ENCODE measurements around the gene TP53. TPM values are rescaled to one million over a fixed set of nuclear protein-coding genes. Genes with fewer than 3 reads are reported as not detected.

The TP53 gene
- total and polyA plus RNA-seq, 2 of the 4 experiments (the other 2 are of a cell fraction), result 31.2 to 48.5 TPM

GRCh38 chr17:7650509-7651096, 36.7 kb downstream of the TP53 start, which contains the start of gene ATP1B2:
TSS of gene ATP1B2 (plus strand) at chr17:7650926. CDS start at chr17:7651519, 593 bp downstream.
- peaks cover 59% of the 10 kb centered on the region for H3K27me3 ChIP-seq (ENCODE audit: control insufficient read depth, insufficient read depth, low read length)
- dilution Hi-C loops (cut with HindIII; ENCODE audit: low sequenced_read_pairs, unreplicated experiment), result no loop called here
- no peak within 1 kb of the TSS for H2BK120ac ChIP-seq (ENCODE audit: low read depth, low read length)
- H2BK20ac ChIP-seq (ENCODE audit: low read depth, low read length), result no peak within 1 kb of the TSS
- intact Hi-C loops (cut with micrococcal nuclease), result no loop called here
- ATAC-seq (ENCODE audit: low read depth) (peak; percentile 74), DNase-seq (no peak)
- H2AK5ac ChIP-seq (ENCODE audit: low read depth, low read length), result no peak within 1 kb of the TSS
- H2AFZ ChIP-seq (replicated peaks; ENCODE audit: low read length, poor library complexity), result peak within 1 kb of the TSS; percentile 78
- no peak within 1 kb of the TSS for H3K56ac ChIP-seq (ENCODE audit: extremely low read depth, insufficient read depth, low read length)
- no peaks in the 10 kb centered on the region for H3K9me1 ChIP-seq (ENCODE audit: insufficient read depth, low read length)
- H3K79me1 ChIP-seq (ENCODE audit: low read depth in 1 of 2, low read length in 2 of 2), result no peaks in the 10 kb centered on the region
- H4K8ac ChIP-seq (ENCODE audit: low read depth in 2 of 2, low read length in 2 of 2), result no peak within 1 kb of the TSS
- no peak within 1 kb of the TSS for H3K4ac ChIP-seq (ENCODE audit: low read depth, low read length)
- H3K4me1 ChIP-seq (ENCODE audit: control insufficient read depth, insufficient read depth, low read length), result peaks cover 6% of the 10 kb centered on the region; the same call in 1 of the 2 replicates
- no peak within 1 kb of the TSS for H2BK5ac ChIP-seq (ENCODE audit: low read depth, low read length, poor library complexity, severe bottlenecking)
- H3K36me3 ChIP-seq (ENCODE audit: control insufficient read depth, insufficient read depth, low read length), result no peaks in the 10 kb centered on the region
- H2AK9ac ChIP-seq (replicated peaks; ENCODE audit: low read depth, low read length, poor library complexity), result no peak within 1 kb of the TSS
- H3K4me2 ChIP-seq (ENCODE audit: low read depth, low read length), result peak within 1 kb of the TSS; percentile 93
- H3K14ac ChIP-seq (replicated peaks; ENCODE audit: low read depth, low read length), result no peak within 1 kb of the TSS
- H4K5ac ChIP-seq (ENCODE audit: low read depth, low read length), result no peak within 1 kb of the TSS
- POLR2A ChIA-PET (ENCODE audit: unreplicated experiment), result interaction anchor here (0.6 kb wide), 2 partner anchors 17 to 526 kb away, joined by 4 read pairs; no protein-coding TSS in a partner anchor
- peak within 1 kb of the TSS; percentile 30 for H3K4me3 ChIP-seq (ENCODE audit: insufficient read depth, low read depth, low read length)
- H3K9ac ChIP-seq (ENCODE audit: low read depth, low read length), result no peak within 1 kb of the TSS
- in situ Hi-C loops (cut with MboI; ENCODE audit: low sequenced_read_pairs), result no loop called here
- H3K23ac ChIP-seq (ENCODE audit: low read depth, low read length), result peak within 1 kb of the TSS; percentile 38
- H2BK15ac ChIP-seq (ENCODE audit: low read depth, low read length), result no peak within 1 kb of the TSS
- no peaks in the 10 kb centered on the region; the same call in 1 of the 2 replicates for H3K9me3 ChIP-seq (ENCODE audit: control insufficient read depth, insufficient read depth, low read length)
- BruUV-seq (replicated peaks), result no TSS peak
- CTCF ChIA-PET, result no interaction called here
- no peak within 1 kb of the TSS for H3K27ac ChIP-seq (ENCODE audit: insufficient read depth, low read length)
- H4K20me1 ChIP-seq (ENCODE audit: insufficient read depth, low read length), result no peaks in the 10 kb centered on the region; the same call in none of the 2 replicates
- H3K18ac ChIP-seq (ENCODE audit: low read depth, low read length), result no peak within 1 kb of the TSS
- H4K91ac ChIP-seq (ENCODE audit: insufficient read depth, low read depth, low read length), result no peak within 1 kb of the TSS
- TF ChIP-seq, protein P1, sequence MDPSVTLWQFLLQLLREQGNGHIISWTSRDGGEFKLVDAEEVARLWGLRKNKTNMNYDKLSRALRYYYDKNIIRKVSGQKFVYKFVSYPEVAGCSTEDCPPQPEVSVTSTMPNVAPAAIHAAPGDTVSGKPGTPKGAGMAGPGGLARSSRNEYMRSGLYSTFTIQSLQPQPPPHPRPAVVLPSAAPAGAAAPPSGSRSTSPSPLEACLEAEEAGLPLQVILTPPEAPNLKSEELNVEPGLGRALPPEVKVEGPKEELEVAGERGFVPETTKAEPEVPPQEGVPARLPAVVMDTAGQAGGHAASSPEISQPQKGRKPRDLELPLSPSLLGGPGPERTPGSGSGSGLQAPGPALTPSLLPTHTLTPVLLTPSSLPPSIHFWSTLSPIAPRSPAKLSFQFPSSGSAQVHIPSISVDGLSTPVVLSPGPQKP (IDR thresholded peaks at IDR 0.05; ENCODE audit: borderline replicate concordance, low read depth, low read length), result no peak
- TF ChIP-seq MXI1 (IDR thresholded peaks at IDR 0.05; ENCODE audit: borderline replicate concordance, low read depth, low read length) (no peak), POLR2A (IDR thresholded peaks at IDR 0.05; ENCODE audit: low read depth, low read length) (no peak), SMC3 (IDR thresholded peaks at IDR 0.05; ENCODE audit: low read depth, low read length) (no peak), RAD21 (IDR thresholded peaks at IDR 0.05; ENCODE audit: low read length) (no peak), MAFK (IDR thresholded peaks at IDR 0.05; ENCODE audit: low read depth, low read length) (no peak), CHD1 (IDR thresholded peaks at IDR 0.05; ENCODE audit: low read depth, low read length) (no peak), USF2 (IDR thresholded peaks at IDR 0.05; ENCODE audit: low read depth, low read length) (no peak), CEBPB (IDR thresholded peaks at IDR 0.05; ENCODE audit: low read depth, low read length) (no peak), BHLHE40 (IDR thresholded peaks at IDR 0.05; ENCODE audit: low read depth, low read length) (no peak), RCOR1 (IDR thresholded peaks at IDR 0.05; ENCODE audit: insufficient replicate concordance, low read length) (no peak), CTCF (conservative IDR thresholded peaks at IDR 0.05; ENCODE audit: low read depth, low read length) (no peak), MAZ (IDR thresholded peaks at IDR 0.05; ENCODE audit: borderline replicate concordance, low read depth, low read length) (no peak), RFX5 (IDR thresholded peaks at IDR 0.05; ENCODE audit: low read depth, low read length) (no peak), FOS (IDR thresholded peaks at IDR 0.05; ENCODE audit: low read depth, low read length) (no peak), NFE2L2 (IDR thresholded peaks at IDR 0.05; ENCODE audit: low read depth, low read length) (no peak)
- 0% methylated on average over 6 of the region's 34 CpGs; no CpG with 5 or more reads in 1 of the 2 experiments for WGBS, 2 experiments (ENCODE audit: extremely low coverage in 2 of 2, insufficient read length in 1 of 2)
